HG03575 (cell line): ENCODE data around the gene MAPK8IP1.

Experiments
- ATAC-seq: cut with Tn5 transposase; IDR thresholded peaks from one replicate; pipeline ENCODE4 v1.9.1; 2021; ENCODE audit not compliant: unreplicated experiment, insufficient number of reproducible peaks, low FRiP score; ENCODE audit errors: extremely low read depth

MAPK8IP1 gene

GRCh38 chr11:45858751-45859398 is 26.6 kb upstream of the MAPK8IP1 start:
- no peak for ATAC-seq

- no peak for ATAC-seq
Measured at GRCh38 chr11:45859661-45860140, 25.8 kb upstream of the MAPK8IP1 start.

GRCh38 chr11:45860348-45860747 is 25.1 kb upstream of the MAPK8IP1 start:
- ATAC-seq, result no peak

- no peak for ATAC-seq
Measured at GRCh38 chr11:45860764-45861510, 24.5 kb upstream of the MAPK8IP1 start.

- ATAC-seq, result no peak
Measured at GRCh38 chr11:45864041-45864440, 21.4 kb upstream of the MAPK8IP1 start.

GRCh38 chr11:45869551-45869950 is 15.9 kb upstream of the MAPK8IP1 start:
- no peak for ATAC-seq

- ATAC-seq, result no peak
Measured at GRCh38 chr11:45870706-45871105, 14.7 kb upstream of the MAPK8IP1 start.

- no peak for ATAC-seq
Measured at GRCh38 chr11:45871638-45872037, 13.8 kb upstream of the MAPK8IP1 start.

GRCh38 chr11:45872651-45873356 is 12.6 kb upstream of the MAPK8IP1 start:
- no peak for ATAC-seq

- ATAC-seq, result no peak
Measured at GRCh38 chr11:45876401-45876800, 9.1 kb upstream of the MAPK8IP1 start.

GRCh38 chr11:45877221-45877620 is 8.2 kb upstream of the MAPK8IP1 start:
- ATAC-seq, result no peak

- no peak for ATAC-seq
Measured at GRCh38 chr11:45877845-45878244, 7.6 kb upstream of the MAPK8IP1 start.

- ATAC-seq, result no peak
Measured at GRCh38 chr11:45879803-45880686, 5.4 kb upstream of the MAPK8IP1 start.

- no peak for ATAC-seq
Measured at GRCh38 chr11:45880772-45881570, 4.5 kb upstream of the MAPK8IP1 start.

- no peak for ATAC-seq
Measured at GRCh38 chr11:45881708-45882368, 3.6 kb upstream of the MAPK8IP1 start.

GRCh38 chr11:45884596-45885185 is 760 bp upstream of the MAPK8IP1 start:
- ATAC-seq, result no peak

- ATAC-seq, result no peak
Measured at GRCh38 chr11:45885921-45886721, 670 bp downstream of the MAPK8IP1 start.
